H1 (cell line): ENCODE results near the gene OR51F2. TPM values are rescaled to one million over a fixed set of nuclear protein-coding genes. Genes with fewer than 3 reads are reported as not detected.

Source experiments
- CTCF ChIA-PET: fragments of 300-600 bp; sonication (Branson Sonifier 250); formaldehyde crosslinking; loops from one replicate; lab custom pipeline; 2021; ENCODE audit not compliant: partially characterized antibody; lab: Charles Lee
- POLR2A ChIA-PET: fragments of 300-600 bp; sonication (Branson Sonifier 250); formaldehyde crosslinking; loops from one replicate; lab custom pipeline; 2021; ENCODE audit warnings: inconsistent platforms; ENCODE audit not compliant: partially characterized antibody; lab: Charles Lee
- DNase-seq, 2 experiments: peaks; one replicate each; pipeline versions ENCODE4 v3.0.0 to v3.0.0-alpha.2; 2010 to 2022; ENCODE audit warnings: low spot score in 2 of 2, low read depth in 1 of 2, mixed read lengths in 1 of 2
- FAIRE-seq: peaks from 2 replicates; lab custom pipeline; 2011; peaks lifted over from hg19 to GRCh38; lab: Jason Lieb, UNC
- H2AFZ ChIP-seq: 2 replicates; pipeline ENCODE4 v1.8.1; 2012; ENCODE audit warnings: low read length, inconsistent platforms
- H2AK5ac ChIP-seq: 2 replicates; pipeline ENCODE4 v1.6.1; 2013; ENCODE audit warnings: low read depth, low read length
- H2BK120ac ChIP-seq: replicated peaks from 2 replicates; pipeline ENCODE3; 2013; ENCODE audit warnings: low read depth, low read length, inconsistent platforms
- H2BK12ac ChIP-seq: 2 replicates; pipeline ENCODE4 v1.6.1; 2013; ENCODE audit warnings: low read depth, low read length
- H2BK15ac ChIP-seq: 2 replicates; pipeline ENCODE4 v1.6.1; 2013; ENCODE audit warnings: low read length
- H2BK20ac ChIP-seq: 2 replicates; pipeline ENCODE4 v1.6.1; 2013; ENCODE audit warnings: low read length
- H2BK5ac ChIP-seq: 2 replicates; pipeline ENCODE4 v1.6.1; 2013; ENCODE audit warnings: low read depth, low read length
- H3K14ac ChIP-seq: 2 replicates; pipeline ENCODE4 v1.6.1; 2013; ENCODE audit warnings: inconsistent platforms; ENCODE audit not compliant: insufficient read length
- H3K18ac ChIP-seq: 2 replicates; pipeline ENCODE4 v1.6.1; 2013; ENCODE audit warnings: low read length; ENCODE audit errors: extremely low read depth
- H3K23ac ChIP-seq: 2 replicates; pipeline ENCODE4 v1.6.1; 2013; ENCODE audit warnings: inconsistent platforms; ENCODE audit not compliant: insufficient read length
- H3K23me2 ChIP-seq: 2 replicates; pipeline ENCODE4 v1.6.1; 2013; ENCODE audit warnings: low read depth, low read length
- H3K27ac ChIP-seq: 2 replicates; pipeline ENCODE4 v1.6.1; 2011; ENCODE audit warnings: low read depth, low read length, inconsistent platforms
- H3K27me3 ChIP-seq, 4 experiments: replicated peaks in 1 of 4; 1 replicate in 1 of 4; 2 replicates in 3 of 4; pipeline versions ENCODE4 v1.6.1 to v1.8.1; 2011 to 2013; ENCODE audit warnings: low read length in 3 of 4, mild to moderate bottlenecking in 3 of 4, inconsistent platforms in 2 of 4, mixed read lengths in 2 of 4, moderate library complexity in 1 of 4; ENCODE audit not compliant: control insufficient read depth in 3 of 4, insufficient read depth in 3 of 4; ENCODE audit errors: extremely low read depth in 1 of 4
- H3K36me3 ChIP-seq, 4 experiments: 2 replicates each; pipeline versions ENCODE4 v1.6.1 to v1.8.1; 2011 to 2013; ENCODE audit warnings: mild to moderate bottlenecking in 4 of 4, low read length in 3 of 4, moderate library complexity in 2 of 4, control low read depth in 1 of 4, inconsistent platforms in 1 of 4; ENCODE audit not compliant: insufficient read depth in 4 of 4, control insufficient read depth in 2 of 4
- H3K4ac ChIP-seq: replicated peaks from 2 replicates; pipeline ENCODE3; 2013; ENCODE audit warnings: low read length, low read depth, mixed read lengths, inconsistent platforms; ENCODE audit not compliant: insufficient read length
- H3K4me1 ChIP-seq, 4 experiments: replicated peaks in 1 of 4; 1 replicate in 1 of 4; 2 replicates in 3 of 4; pipeline versions ENCODE4 v1.6.1 to v1.8.1; 2011 to 2013; ENCODE audit warnings: low read length in 3 of 4, inconsistent platforms in 2 of 4, mixed read lengths in 1 of 4; ENCODE audit not compliant: insufficient read depth in 4 of 4, control insufficient read depth in 3 of 4
- H3K4me2 ChIP-seq, 2 experiments: 2 replicates each; pipeline versions ENCODE4 v1.6.1 to v1.8.1; 2011 to 2013; ENCODE audit warnings: low read depth in 2 of 2, low read length in 2 of 2, control low read depth in 1 of 2, inconsistent platforms in 1 of 2, mild to moderate bottlenecking in 1 of 2; ENCODE audit not compliant: insufficient read depth in 1 of 2
- H3K4me3 ChIP-seq, 4 experiments: fragments of 200-600, 300-600 bp in 1 of 4; sonication (generic), shearing (Covaris generic), sonication (Bioruptor Twin) in 1 of 4; 2 replicates each; pipeline versions ENCODE4 v1.5.1 to v1.8.1; 2011 to 2016; ENCODE audit warnings: low read length in 4 of 4, low read depth in 3 of 4, control low read depth in 2 of 4, inconsistent platforms in 2 of 4, mild to moderate bottlenecking in 2 of 4, mixed read lengths in 1 of 4, moderate library complexity in 1 of 4; ENCODE audit not compliant: insufficient read depth in 2 of 4; ENCODE audit errors: extremely low read depth in 1 of 4
- H3K56ac ChIP-seq: replicated peaks from 2 replicates; pipeline ENCODE3; 2013; ENCODE audit warnings: low read depth, mild to moderate bottlenecking, mixed read lengths, low read length, inconsistent platforms; ENCODE audit not compliant: insufficient read length
- H3K79me1 ChIP-seq: 2 replicates; pipeline ENCODE4 v1.6.1; 2013; ENCODE audit warnings: low read depth, low read length, control low read depth
- H3K79me2 ChIP-seq, 2 experiments: 2 replicates each; pipeline versions ENCODE4 v1.6.1 to v1.8.1; 2012 to 2013; ENCODE audit warnings: low read length in 2 of 2, mild to moderate bottlenecking in 2 of 2, inconsistent platforms in 1 of 2; ENCODE audit not compliant: insufficient read depth in 2 of 2, control insufficient read depth in 1 of 2
- H3K9ac ChIP-seq, 4 experiments: replicated peaks in 1 of 4; 1 replicate in 1 of 4; 2 replicates in 3 of 4; pipeline versions ENCODE4 v1.6.1 to v1.8.1; 2011 to 2013; ENCODE audit warnings: low read depth in 3 of 4, low read length in 3 of 4, control low read depth in 2 of 4, mild to moderate bottlenecking in 2 of 4, moderate library complexity in 2 of 4, inconsistent platforms in 1 of 4; ENCODE audit errors: extremely low read depth in 1 of 4
- H3K9me3 ChIP-seq, 2 experiments: 2 replicates each; pipeline versions ENCODE4 v1.6.1 to v1.8.1; 2012 to 2013; ENCODE audit warnings: mild to moderate bottlenecking in 2 of 2, moderate library complexity in 2 of 2, control low read depth in 1 of 2, inconsistent platforms in 1 of 2, low read depth in 1 of 2, low read length in 1 of 2, mixed read lengths in 1 of 2; ENCODE audit not compliant: insufficient read depth in 2 of 2
- H4K20me1 ChIP-seq, 2 experiments: replicated peaks in 1 of 2; 2 replicates each; pipeline versions ENCODE3 to v1.8.1; 2011 to 2013; ENCODE audit warnings: inconsistent platforms in 2 of 2, low read length in 2 of 2, mild to moderate bottlenecking in 1 of 2; ENCODE audit not compliant: insufficient read depth in 2 of 2, control insufficient read depth in 1 of 2
- H4K5ac ChIP-seq: 2 replicates; pipeline ENCODE4 v1.6.1; 2013; ENCODE audit warnings: low read length, low read depth, mixed read lengths, inconsistent platforms; ENCODE audit not compliant: insufficient read length
- H4K8ac ChIP-seq: 2 replicates; pipeline ENCODE4 v1.8.0; 2013; ENCODE audit warnings: mild to moderate bottlenecking, moderate library complexity, low read length, inconsistent platforms; ENCODE audit not compliant: insufficient read depth; ENCODE audit errors: extremely low read depth
- H4K91ac ChIP-seq: replicated peaks from 2 replicates; pipeline ENCODE3; 2013; ENCODE audit warnings: low read length, mixed read lengths, inconsistent platforms; ENCODE audit not compliant: insufficient read length
- BCL11A ChIP-seq, 2 experiments: IDR thresholded peaks; one replicate each; pipeline ENCODE4 v1.6.1; 2011; ENCODE audit warnings: low read depth in 2 of 2, low read length in 2 of 2, mild to moderate bottlenecking in 2 of 2
- CTBP2 ChIP-seq: IDR thresholded peaks from 2 replicates; pipeline ENCODE4 v1.7.0; 2011; ENCODE audit warnings: borderline replicate concordance, mild to moderate bottlenecking, moderate library complexity, mixed read lengths, low read length; ENCODE audit not compliant: insufficient read depth, insufficient read length
- EP300 ChIP-seq, 2 experiments: IDR thresholded peaks; 1 replicate in 1 of 2; 2 replicates in 1 of 2; pipeline ENCODE4 v1.6.1; 2011 to 2012; ENCODE audit warnings: low read depth in 2 of 2, low read length in 2 of 2, mild to moderate bottlenecking in 2 of 2, borderline replicate concordance in 1 of 2, inconsistent platforms in 1 of 2, moderate library complexity in 1 of 2
- EZH2 ChIP-seq: fragments of 200-600 bp; sonication (generic); IDR thresholded peaks from 2 replicates; pipeline ENCODE4 v1.7.1; 2012; ENCODE audit warnings: low read depth, mild to moderate bottlenecking, moderate library complexity, low read length, inconsistent platforms; ENCODE audit not compliant: severe bottlenecking
- HDAC2 ChIP-seq, 2 experiments: fragments of 300-600 bp in 1 of 2; sonication (generic) in 1 of 2; IDR thresholded peaks; 2 replicates each; pipeline ENCODE4 v1.6.1; 2011 to 2012; ENCODE audit warnings: low read depth in 2 of 2, low read length in 2 of 2, mild to moderate bottlenecking in 2 of 2, moderate library complexity in 2 of 2, borderline replicate concordance in 1 of 2, inconsistent platforms in 1 of 2
- KDM4A ChIP-seq: IDR thresholded peaks from one replicate; pipeline ENCODE4 v1.7.1; 2012; ENCODE audit warnings: low read depth, mild to moderate bottlenecking, moderate library complexity, low read length, inconsistent platforms; ENCODE audit not compliant: severe bottlenecking
- RBBP5 ChIP-seq: IDR thresholded peaks from 2 replicates; pipeline ENCODE4 v1.7.1; 2012; ENCODE audit warnings: low read depth, mild to moderate bottlenecking, inconsistent platforms, low read length, moderate library complexity, borderline replicate concordance
- RXRA ChIP-seq: IDR thresholded peaks from 2 replicates; pipeline ENCODE4 v1.6.1; 2011; ENCODE audit warnings: low read depth, mild to moderate bottlenecking, low read length, moderate library complexity; ENCODE audit not compliant: insufficient read depth
- SIRT6 ChIP-seq: IDR thresholded peaks from one replicate; pipeline ENCODE4 v1.7.1; 2012; ENCODE audit warnings: low read length, inconsistent platforms
- SP1 ChIP-seq: IDR thresholded peaks from 2 replicates; pipeline ENCODE4 v1.6.1; 2011; ENCODE audit warnings: low read depth, low read length
- SUZ12 ChIP-seq: fragments of 200-600 bp; sonication (generic); IDR thresholded peaks from 2 replicates; pipeline ENCODE4 v1.6.1; 2012; ENCODE audit warnings: mild to moderate bottlenecking, inconsistent platforms, low read length, moderate library complexity, mixed read lengths
- TAF1 ChIP-seq: IDR thresholded peaks from 2 replicates; pipeline ENCODE4 v1.6.1; 2011; ENCODE audit warnings: mild to moderate bottlenecking, low read depth, low read length
- WGBS, 2 experiments: shearing (Covaris generic) in 1 of 2; methylation state at CpG; one replicate each; pipeline versions ENCODE4 v1.1.6 to v1.1.7; 2013 to 2015; ENCODE audit warnings: low lambda C conversion rate in 2 of 2, mixed read lengths in 2 of 2, inconsistent platforms in 1 of 2, low coverage in 1 of 2, missing lambda C conversion rate in 1 of 2; ENCODE audit not compliant: insufficient replicate concordance in 2 of 2, insufficient coverage in 1 of 2, insufficient read length in 1 of 2; ENCODE audit errors: extremely low coverage in 1 of 2, missing lambda C conversion rate in 1 of 2; 5-methylcytosine and 5-hydroxymethylcytosine counted together
- polyA plus RNA-seq, 7 experiments: library from polyadenylated mRNA; depleted of rRNA in 3 of 7; stranded (reverse) in 5 of 7; unstranded in 2 of 7; fragments of >200 nt in 5 of 7; fragments of 200-250 nt in 2 of 7; gene quantifications; 1 replicate in 5 of 7; 2 replicates in 1 of 7; 4 replicates in 1 of 7; pipeline versions ENCODE4 v1.2.1 to v1.2.3, GENCODE V29; 2011 to 2013; ENCODE audit warnings: missing spikeins in 2 of 7, mixed read lengths in 2 of 7
- total RNA-seq: library from RNA; stranded (reverse); fragmentation: NEBNext Ultra II Directional; extraction: Animal tissue kit (Norgen Biotek cat#: 25700); gene quantifications from 2 replicates; pipeline ENCODE4 v1.2.1, GENCODE V29; 2021
- TF ChIP-seq, protein P1 (sequence below): IDR thresholded peaks from 2 replicates; pipeline ENCODE4 v1.6.1; 2012; ENCODE audit warnings: inconsistent platforms

Gene OR51F2
- total and polyA plus RNA-seq, 2 of the 8 experiments (the other 6 are each of a cell fraction or from before 2014, with no cell fraction given): 0.15 TPM; not detected in 1

DNA sequence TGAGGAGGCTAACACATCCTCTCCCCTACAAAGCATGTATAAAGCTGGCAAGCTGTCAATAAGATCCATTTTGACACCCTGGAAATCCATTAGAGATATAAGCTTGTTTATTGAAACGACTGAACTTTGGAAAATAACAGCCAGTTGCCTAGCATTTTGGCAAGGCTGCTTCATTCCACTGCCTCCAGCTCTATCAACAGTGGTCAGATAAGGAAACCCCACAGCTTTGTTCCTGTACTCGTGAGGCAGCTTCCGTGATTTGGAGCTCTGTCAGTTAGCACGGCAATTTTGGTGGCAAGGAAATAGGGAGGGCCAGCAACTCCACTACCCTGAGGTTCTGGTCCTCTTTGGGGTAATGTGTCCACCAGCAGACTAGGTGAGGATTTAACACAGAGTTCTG is 29.9 kb downstream of the OR51F2 start:
- H3K27ac ChIP-seq: no peak overlapping the region
- H4K91ac ChIP-seq: no peak overlapping the region
- H4K5ac ChIP-seq: no peak overlapping the region
- no peak overlapping the region for H2BK120ac ChIP-seq
- no peak overlapping the region for H3K9ac ChIP-seq
- CTCF ChIA-PET: interaction anchor here (0.9 kb wide), 1 partner anchor 12 kb away, joined by 3 read pairs; no protein-coding TSS in a partner anchor
- H3K27me3 ChIP-seq: no peaks in the 10 kb centered on the region
- POLR2A ChIA-PET: no interaction called here
- DNase-seq (no peak), FAIRE-seq (no peak)
- no peak overlapping the region for H3K18ac ChIP-seq
- H2BK5ac ChIP-seq: no peak overlapping the region
- no peaks in the 10 kb centered on the region for H4K20me1 ChIP-seq
- H3K14ac ChIP-seq: no peak overlapping the region
- H3K56ac ChIP-seq: no peak overlapping the region
- no peaks in the 10 kb centered on the region for H3K23me2 ChIP-seq
- H3K9me3 ChIP-seq: peaks cover 2 to 5% of the 10 kb centered on the region in 2 experiments; a peak in 1 of 4 replicates
- no peak overlapping the region for H3K4ac ChIP-seq
- no peaks in the 10 kb centered on the region for H3K79me2 ChIP-seq
- H2BK20ac ChIP-seq: no peak overlapping the region
- H3K23ac ChIP-seq: no peak overlapping the region
- H2BK15ac ChIP-seq: no peak overlapping the region
- H3K4me2 ChIP-seq: no peak overlapping the region
- WGBS, 2 experiments: 80% methylated on average over 4 of the region's 4 CpGs; no CpG with 5 or more reads in 1 of the 2 experiments
- 0 out of 2 replicates have a peak overlapping the region, but pooled peaks have one; percentile 53 for H2AFZ ChIP-seq
- no peak overlapping the region for H2AK5ac ChIP-seq
- no peaks in the 10 kb centered on the region for H3K4me1 ChIP-seq
- H3K4me3 ChIP-seq: no peak overlapping the region
- no peak overlapping the region for H2BK12ac ChIP-seq
- H3K36me3 ChIP-seq: no peaks in the 10 kb centered on the region
- no peaks in the 10 kb centered on the region for H3K79me1 ChIP-seq
- no peak overlapping the region for H4K8ac ChIP-seq
- TF ChIP-seq SP1 (no peak), BCL11A (IDR thresholded peaks at IDR 0.05; ENCODE audit: low read depth in 2 of 2, low read length in 2 of 2) (no peak), HDAC2 (IDR thresholded peaks at IDR 0.05; ENCODE audit: borderline replicate concordance in 1 of 2, low read depth in 2 of 2, low read length in 2 of 2) (no peak), RBBP5 (no peak), RXRA (no peak), TAF1 (no peak), EZH2 (no peak), CTBP2 (no peak), SIRT6 (no peak), KDM4A (no peak), SUZ12 (no peak), EP300 (IDR thresholded peaks at IDR 0.05; ENCODE audit: borderline replicate concordance in 1 of 2, low read depth in 2 of 2, low read length in 2 of 2) (no peak)
- TF ChIP-seq, protein P1, sequence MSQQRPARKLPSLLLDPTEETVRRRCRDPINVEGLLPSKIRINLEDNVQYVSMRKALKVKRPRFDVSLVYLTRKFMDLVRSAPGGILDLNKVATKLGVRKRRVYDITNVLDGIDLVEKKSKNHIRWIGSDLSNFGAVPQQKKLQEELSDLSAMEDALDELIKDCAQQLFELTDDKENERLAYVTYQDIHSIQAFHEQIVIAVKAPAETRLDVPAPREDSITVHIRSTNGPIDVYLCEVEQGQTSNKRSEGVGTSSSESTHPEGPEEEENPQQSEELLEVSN: no peak
